A549 treated with AZD9567 at 1 μM for 4 hours (cell line): ENCODE results near the gene TAS2R5. TPM values are rescaled to one million over a fixed set of nuclear protein-coding genes. Genes with fewer than 3 reads are reported as not detected.

Source experiments
- total RNA-seq: library from RNA; stranded (reverse); fragments of 200-300 nt; extraction: Qiagen RNA extraction; gene quantifications from 5 replicates; pipeline ENCODE4 v1.2.3, GENCODE V29; 2022; ENCODE audit not compliant: insufficient read depth

TAS2R5 gene, protein sequence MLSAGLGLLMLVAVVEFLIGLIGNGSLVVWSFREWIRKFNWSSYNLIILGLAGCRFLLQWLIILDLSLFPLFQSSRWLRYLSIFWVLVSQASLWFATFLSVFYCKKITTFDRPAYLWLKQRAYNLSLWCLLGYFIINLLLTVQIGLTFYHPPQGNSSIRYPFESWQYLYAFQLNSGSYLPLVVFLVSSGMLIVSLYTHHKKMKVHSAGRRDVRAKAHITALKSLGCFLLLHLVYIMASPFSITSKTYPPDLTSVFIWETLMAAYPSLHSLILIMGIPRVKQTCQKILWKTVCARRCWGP
- 0.34 to 0.65 TPM (median 0.49 TPM) in 4 of 5 replicates, not detected in the other for total RNA-seq

DNA sequence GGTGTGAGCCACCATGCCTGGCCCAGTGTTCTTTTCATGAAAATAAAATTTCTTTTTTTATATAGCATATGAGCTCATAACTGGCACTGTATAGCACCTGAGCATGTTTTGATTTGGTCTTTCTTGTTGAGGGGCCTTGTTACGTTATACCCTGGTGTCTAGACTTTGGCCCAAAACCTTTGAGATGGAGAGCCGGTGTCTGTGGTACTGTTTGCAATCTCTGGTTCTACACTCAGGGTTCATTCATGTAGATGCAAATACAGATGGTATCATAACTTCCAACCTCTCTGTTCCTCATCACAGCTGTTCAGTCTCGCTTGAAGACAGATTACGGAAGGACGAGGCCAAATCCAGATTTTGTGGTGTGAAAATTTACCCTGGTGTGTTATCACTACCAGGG is at the start of gene TAS2R5:
Gene TAS2R5, plus strand, starts transcription at position 301 of the 400 bp plus-strand sequence. CDS start 145 bp downstream, outside the sequence.

DNA sequence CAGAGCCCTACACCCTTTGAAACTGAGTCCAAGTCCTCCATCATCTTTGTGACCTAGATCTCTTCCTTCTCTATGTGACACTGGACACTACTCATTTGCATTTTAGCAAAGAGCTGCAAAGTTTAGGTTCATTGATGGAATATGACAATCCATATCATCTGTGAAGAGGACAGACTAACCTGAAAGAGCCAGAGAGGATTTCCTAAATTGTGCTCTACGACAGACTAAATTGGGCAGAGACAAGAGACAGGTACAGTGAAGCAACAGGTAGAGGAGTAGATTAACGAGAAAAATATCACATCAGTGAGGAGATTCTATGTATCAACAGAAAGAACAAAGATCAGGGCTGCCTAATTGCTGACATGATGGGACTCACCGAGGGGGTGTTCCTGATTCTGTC is 26.2 kb upstream of the TAS2R5 start, which contains the start of gene TAS2R3:
Gene TAS2R3, plus strand, starts transcription at position 301 of the 400 bp plus-strand sequence. Its CDS starts 62 bp downstream, at position 363.

DNA sequence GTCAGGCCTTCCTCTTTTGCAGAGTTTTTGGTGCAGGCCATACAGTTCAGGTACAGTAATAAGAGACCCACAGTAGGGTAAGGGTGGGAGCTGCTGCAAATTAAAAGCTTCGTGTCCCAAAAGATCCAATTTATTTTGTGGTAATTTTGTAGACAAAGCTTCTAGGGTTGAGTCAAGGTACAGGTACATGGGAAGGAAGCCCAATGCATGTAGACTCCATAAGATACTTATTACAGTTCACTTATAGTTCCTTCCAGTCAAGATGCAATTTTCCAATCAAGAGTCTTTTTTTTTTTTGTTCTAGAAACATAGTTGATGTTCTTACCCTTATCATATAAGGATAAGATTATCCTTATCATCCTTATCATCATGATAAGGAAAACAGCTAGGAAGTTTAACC is 13.6 kb upstream of the TAS2R5 start, which contains the start of gene TAS2R4:
Gene TAS2R4, plus strand, starts transcription at position 301 of the 400 bp plus-strand sequence. CDS start 1,815 bp downstream, outside the sequence.

Other genes starting within 250 kb of the TAS2R5 start
- 28.2 to 38.3 TPM (median 31.1 TPM) in 5 replicates for gene AGK, start 238.8 kb upstream of the TAS2R5 start, total RNA-seq
- 4.5 to 6.0 TPM (median 5.8 TPM) in 5 replicates for gene DENND11, start 88.1 kb upstream of the TAS2R5 start, total RNA-seq
- gene WEE2, start 81.9 kb upstream of the TAS2R5 start, total RNA-seq, result 0.02 TPM in 1 of 5 replicates, not detected in the others
- 281 to 338 TPM (median 284 TPM) in 5 replicates for gene SSBP1, start 51.9 kb upstream of the TAS2R5 start, total RNA-seq
- not detected in 5 replicates for gene TAS2R3, start 26.1 kb upstream of the TAS2R5 start, total RNA-seq
- 0.08 to 0.25 TPM (median 0.17 TPM) in 4 of 5 replicates, not detected in the other for gene TAS2R4, start 13.5 kb upstream of the TAS2R5 start, total RNA-seq
- gene PRSS37, start 51.3 kb downstream of the TAS2R5 start, total RNA-seq, result 0.15 TPM in 1 of 5 replicates, not detected in the others
- not detected in 5 replicates for gene OR9A4, start 126.2 kb downstream of the TAS2R5 start, total RNA-seq
- gene CLEC5A, start 156.8 kb downstream of the TAS2R5 start, total RNA-seq, result not detected in 5 replicates
- gene TAS2R38, start 183.6 kb downstream of the TAS2R5 start, total RNA-seq, result not detected in 5 replicates
- gene MGAM, start 205.7 kb downstream of the TAS2R5 start, total RNA-seq, result 0.29 to 0.54 TPM (median 0.46 TPM) in 5 replicates